Measurements from ENCODE around the gene ARHGAP26.

The ARHGAP26 gene

GRCh38 chr5:143024228-143024920 lies 254.2 kb downstream of the ARHGAP26 start:
- peaks cover 2% of the 10 kb centered on the region for H3K36me3 Mint-ChIP-seq
- ATAC-seq (ENCODE audit: low read depth): no peak
- H3K27ac Mint-ChIP-seq: peak overlapping the region; percentile 2
- no peak for DNase-seq (ENCODE audit: low spot score in 2 of 2)
- no peak overlapping the region for H3K4me3 Mint-ChIP-seq
- no peaks in the 10 kb centered on the region for H3K27me3 Mint-ChIP-seq
- no peaks in the 10 kb centered on the region for H3K9me3 Mint-ChIP-seq
- H3K4me1 Mint-ChIP-seq: peaks cover 6% of the 10 kb centered on the region

GRCh38 chr5:143025376-143025775 lies 255.2 kb downstream of the ARHGAP26 start:
- Mint-ChIP-seq H3K9me3 (no peaks in the 10 kb centered on the region), H3K36me3 (no peaks in the 10 kb centered on the region), H3K4me1 (peaks cover 7% of the 10 kb centered on the region), H3K27ac (no peak overlapping the region), H3K4me3 (no peak overlapping the region), H3K27me3 (no peaks in the 10 kb centered on the region)
- DNase-seq (ENCODE audit: low spot score in 2 of 2) (no peak), ATAC-seq (ENCODE audit: low read depth) (no peak)

GRCh38 chr5:143025971-143026370 lies 255.8 kb downstream of the ARHGAP26 start:
- Mint-ChIP-seq H3K27ac (peak overlapping the region; percentile 9), H3K27me3 (no peaks in the 10 kb centered on the region), H3K36me3 (no peaks in the 10 kb centered on the region), H3K9me3 (no peaks in the 10 kb centered on the region), H3K4me3 (no peak overlapping the region), H3K4me1 (peaks cover 13% of the 10 kb centered on the region)
- ATAC-seq (ENCODE audit: low read depth): no peak
- DNase-seq (ENCODE audit: low spot score in 2 of 2): no peak

- no peaks in the 10 kb centered on the region for H3K27me3 Mint-ChIP-seq
- no peaks in the 10 kb centered on the region for H3K9me3 Mint-ChIP-seq
- no peaks in the 10 kb centered on the region for H3K36me3 Mint-ChIP-seq
- no peak overlapping the region for H3K4me3 Mint-ChIP-seq
- H3K27ac Mint-ChIP-seq: peak overlapping the region; percentile 9
- peaks cover 17% of the 10 kb centered on the region for H3K4me1 Mint-ChIP-seq
- ATAC-seq (ENCODE audit: low read depth) (no peak), DNase-seq (ENCODE audit: low spot score in 2 of 2) (no peak)
These were observed 256.2 kb downstream of the ARHGAP26 start for GRCh38 chr5:143026380-143026779.

DNA sequence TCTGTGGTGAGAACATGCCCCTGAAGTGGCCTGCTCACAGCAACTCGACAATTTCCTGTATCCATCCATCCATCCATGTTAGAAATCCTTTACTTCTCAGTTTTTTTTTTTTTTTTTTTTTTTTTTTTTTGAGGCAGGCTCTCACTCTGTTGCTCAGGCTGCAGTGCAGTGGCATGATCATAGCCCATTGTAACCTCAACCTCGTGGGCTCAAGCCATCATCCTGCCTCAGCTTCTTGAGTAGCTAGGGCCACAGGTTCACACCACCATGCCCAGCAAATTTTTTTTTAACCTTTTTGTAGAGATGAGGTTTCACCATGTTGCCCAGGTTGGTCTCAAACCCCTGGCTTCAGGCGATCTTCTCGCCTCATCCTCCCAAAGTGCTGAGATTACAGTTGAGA lies 259.1 kb downstream of the ARHGAP26 start:
- ATAC-seq (ENCODE audit: low read depth) (no peak), DNase-seq (ENCODE audit: low spot score in 2 of 2) (no peak)
- Mint-ChIP-seq H3K4me1 (peaks cover 14% of the 10 kb centered on the region), H3K27me3 (no peaks in the 10 kb centered on the region), H3K9me3 (no peaks in the 10 kb centered on the region), H3K36me3 (peaks cover 2% of the 10 kb centered on the region), H3K4me3 (no peak overlapping the region), H3K27ac (no peak overlapping the region)

DNA sequence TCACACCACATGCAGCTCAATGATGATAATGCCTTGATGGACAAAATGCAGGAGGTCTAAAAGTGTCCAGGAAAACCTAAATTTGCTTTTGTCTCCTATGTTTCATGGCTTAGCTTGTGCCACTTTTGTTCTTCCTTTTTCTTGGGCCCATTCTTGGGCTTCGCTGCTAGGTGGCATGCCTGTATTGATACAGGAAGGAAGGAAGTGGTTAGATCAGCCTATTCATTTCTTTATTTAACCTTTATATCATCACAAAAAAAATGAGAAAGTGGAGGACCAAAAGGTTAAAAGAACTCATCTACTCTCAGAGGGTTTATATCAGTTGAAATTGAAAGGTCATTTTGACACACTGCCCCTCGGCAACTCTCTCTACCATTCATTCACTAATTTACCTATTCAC lies 260.2 kb downstream of the ARHGAP26 start:
- no peaks in the 10 kb centered on the region for H3K9me3 Mint-ChIP-seq
- peaks cover 2% of the 10 kb centered on the region for H3K36me3 Mint-ChIP-seq

GRCh38 chr5:143031781-143032580 lies 261.8 kb downstream of the ARHGAP26 start:
- DNase-seq (ENCODE audit: low spot score in 2 of 2): no peak
- no peak overlapping the region for H3K27ac Mint-ChIP-seq
- H3K4me1 Mint-ChIP-seq: peaks cover 18% of the 10 kb centered on the region
- H3K9me3 Mint-ChIP-seq: no peaks in the 10 kb centered on the region
- H3K36me3 Mint-ChIP-seq: peaks cover 4% of the 10 kb centered on the region
- H3K27me3 Mint-ChIP-seq: no peaks in the 10 kb centered on the region
- no peak overlapping the region for H3K4me3 Mint-ChIP-seq
- no peak for ATAC-seq (ENCODE audit: low read depth)

More for the DNA sequence above, 260.2 kb downstream of the ARHGAP26 start:
- no peak for DNase-seq (ENCODE audit: low spot score in 2 of 2)
- Mint-ChIP-seq H3K27me3 (no peaks in the 10 kb centered on the region), H3K4me1 (peaks cover 14% of the 10 kb centered on the region), H3K27ac (peak overlapping the region; percentile 25), H3K4me3 (no peak overlapping the region)
- peak; percentile 68 for ATAC-seq (ENCODE audit: low read depth)

DNA sequence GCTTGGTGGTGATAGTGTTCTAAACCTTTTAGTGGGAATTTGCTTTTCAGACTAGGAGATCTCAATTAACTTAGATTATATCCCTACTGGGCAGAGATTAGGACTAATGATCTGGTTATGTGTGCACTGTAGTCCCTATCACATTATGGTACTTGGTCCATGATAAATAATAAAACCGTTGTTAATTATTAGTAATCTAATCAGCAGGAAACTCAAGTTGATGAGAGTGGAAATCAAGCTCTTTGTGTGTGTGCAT lies 262.3 kb downstream of the ARHGAP26 start:
- ATAC-seq (ENCODE audit: low read depth) (no peak), DNase-seq (ENCODE audit: low spot score in 2 of 2) (no peak)
- Mint-ChIP-seq H3K36me3 (peaks cover 4% of the 10 kb centered on the region), H3K9me3 (no peaks in the 10 kb centered on the region), H3K27me3 (no peaks in the 10 kb centered on the region), H3K4me3 (no peak overlapping the region), H3K4me1 (peaks cover 18% of the 10 kb centered on the region), H3K27ac (no peak overlapping the region)

DNA sequence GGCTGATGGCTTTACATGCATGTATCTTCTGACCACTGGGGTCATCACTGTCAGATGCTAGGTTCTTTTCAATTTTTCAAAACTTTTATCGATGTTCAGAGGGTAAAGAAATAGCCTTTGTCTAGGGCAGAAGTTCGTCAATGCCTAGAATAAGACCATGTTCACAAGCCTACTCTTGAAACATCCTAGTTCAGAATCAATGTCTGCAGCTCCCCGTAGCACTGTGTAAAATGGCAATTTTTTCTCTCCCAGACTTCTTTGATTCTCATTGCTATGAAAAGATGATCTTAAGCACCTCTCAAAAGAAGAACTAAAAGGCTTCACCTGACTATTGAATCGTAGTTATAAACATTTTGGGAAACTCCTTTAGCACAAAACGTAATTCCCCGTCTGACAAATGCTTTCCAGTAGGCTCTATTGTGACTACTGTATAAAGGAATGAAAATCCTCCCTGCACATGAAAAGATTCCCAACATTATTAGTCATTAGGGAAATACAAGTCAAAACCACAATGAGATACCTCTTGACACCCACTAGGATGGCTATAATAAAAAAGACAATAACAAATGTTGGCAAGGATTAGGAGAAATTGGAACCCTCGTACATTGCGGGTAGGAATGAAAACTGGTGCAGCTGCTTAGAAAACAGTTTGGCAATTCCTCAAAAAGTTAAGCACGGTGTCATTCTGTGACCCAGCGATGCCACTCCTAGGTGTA lies 263.5 kb downstream of the ARHGAP26 start:
- peaks cover 18% of the 10 kb centered on the region for H3K4me1 Mint-ChIP-seq
- DNase-seq (ENCODE audit: low spot score in 2 of 2): no peak
- H3K9me3 Mint-ChIP-seq: no peaks in the 10 kb centered on the region
- no peak overlapping the region for H3K4me3 Mint-ChIP-seq
- ATAC-seq (ENCODE audit: low read depth): no peak
- H3K27ac Mint-ChIP-seq: no peak overlapping the region
- H3K36me3 Mint-ChIP-seq: peaks cover 4% of the 10 kb centered on the region
- no peaks in the 10 kb centered on the region for H3K27me3 Mint-ChIP-seq

DNA sequence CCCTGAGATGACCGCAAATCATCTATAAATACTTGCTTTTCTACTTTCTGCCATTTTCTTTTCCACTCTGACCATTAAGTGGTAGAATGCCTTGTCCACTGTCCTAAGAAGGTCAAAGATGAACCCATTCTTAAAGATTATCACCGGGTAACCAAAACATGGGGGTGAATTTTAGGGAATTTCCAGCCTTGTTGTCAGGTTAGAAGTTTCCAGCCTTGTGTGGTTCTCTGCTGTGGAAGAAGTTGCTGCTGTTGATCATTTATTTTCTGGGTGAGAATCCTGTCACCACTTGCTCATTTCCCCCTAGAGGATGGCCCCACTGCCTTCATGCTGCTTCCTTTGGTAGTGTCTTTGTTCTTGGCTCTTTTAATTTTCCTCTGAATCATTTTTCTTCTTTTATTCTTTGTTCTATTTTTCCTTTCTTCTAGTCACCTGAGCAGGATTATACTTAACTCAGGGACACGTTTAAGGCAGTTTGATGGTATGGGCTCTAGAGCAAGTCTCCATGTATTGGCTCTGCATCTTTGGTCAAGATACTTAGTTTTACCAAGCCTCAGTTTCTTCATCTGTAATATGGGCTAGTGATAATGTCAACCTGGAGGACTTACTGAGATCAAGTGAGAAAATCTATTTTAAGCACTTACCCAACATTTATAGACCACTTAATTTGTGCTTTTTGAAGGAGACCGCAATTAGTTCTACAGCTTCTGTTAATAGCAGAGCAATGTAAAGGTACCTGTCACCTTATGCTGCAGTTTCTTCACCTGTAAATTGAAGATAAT lies 266.2 kb downstream of the ARHGAP26 start:
- DNase-seq (ENCODE audit: low spot score in 2 of 2) (no peak), ATAC-seq (ENCODE audit: low read depth) (no peak)
- Mint-ChIP-seq H3K4me1 (peaks cover 3% of the 10 kb centered on the region), H3K9me3 (no peaks in the 10 kb centered on the region), H3K27me3 (no peaks in the 10 kb centered on the region), H3K36me3 (peaks cover 7% of the 10 kb centered on the region), H3K27ac (no peak overlapping the region), H3K4me3 (no peak overlapping the region)

GRCh38 chr5:143037071-143037470 lies 266.9 kb downstream of the ARHGAP26 start:
- ATAC-seq (ENCODE audit: low read depth): no peak
- no peak for DNase-seq (ENCODE audit: low spot score in 2 of 2)
- no peaks in the 10 kb centered on the region for H3K9me3 Mint-ChIP-seq
- peaks cover 3% of the 10 kb centered on the region for H3K4me1 Mint-ChIP-seq
- H3K27me3 Mint-ChIP-seq: no peaks in the 10 kb centered on the region
- no peak overlapping the region for H3K27ac Mint-ChIP-seq
- H3K36me3 Mint-ChIP-seq: peaks cover 8% of the 10 kb centered on the region
- H3K4me3 Mint-ChIP-seq: no peak overlapping the region

DNA sequence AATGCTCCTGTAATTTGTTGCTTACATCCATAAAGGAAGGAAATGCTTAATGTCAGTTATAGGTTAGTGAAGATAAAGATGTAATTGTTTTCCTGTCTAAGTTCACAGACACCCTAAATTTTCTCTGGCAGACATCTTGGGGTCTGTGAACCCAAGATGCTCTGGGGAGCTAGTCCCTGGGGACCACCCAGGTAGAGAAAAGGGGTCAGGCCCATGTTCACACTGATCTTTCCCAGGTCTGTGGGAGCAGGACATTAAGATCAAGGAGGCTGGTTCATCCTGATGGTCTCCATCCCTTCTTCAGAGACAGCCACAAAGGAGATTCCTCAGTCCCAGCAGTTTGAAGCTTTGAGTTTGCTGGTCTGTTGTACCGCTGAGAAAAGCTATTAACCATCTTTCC lies 267.5 kb downstream of the ARHGAP26 start:
- H3K36me3 Mint-ChIP-seq: peaks cover 8% of the 10 kb centered on the region
- no peaks in the 10 kb centered on the region for H3K27me3 Mint-ChIP-seq
- no peaks in the 10 kb centered on the region for H3K9me3 Mint-ChIP-seq
- peaks cover 3% of the 10 kb centered on the region for H3K4me1 Mint-ChIP-seq
- H3K4me3 Mint-ChIP-seq: no peak overlapping the region
- H3K27ac Mint-ChIP-seq: no peak overlapping the region
- no peak for ATAC-seq (ENCODE audit: low read depth)
- no peak for DNase-seq (ENCODE audit: low spot score in 2 of 2)

DNA sequence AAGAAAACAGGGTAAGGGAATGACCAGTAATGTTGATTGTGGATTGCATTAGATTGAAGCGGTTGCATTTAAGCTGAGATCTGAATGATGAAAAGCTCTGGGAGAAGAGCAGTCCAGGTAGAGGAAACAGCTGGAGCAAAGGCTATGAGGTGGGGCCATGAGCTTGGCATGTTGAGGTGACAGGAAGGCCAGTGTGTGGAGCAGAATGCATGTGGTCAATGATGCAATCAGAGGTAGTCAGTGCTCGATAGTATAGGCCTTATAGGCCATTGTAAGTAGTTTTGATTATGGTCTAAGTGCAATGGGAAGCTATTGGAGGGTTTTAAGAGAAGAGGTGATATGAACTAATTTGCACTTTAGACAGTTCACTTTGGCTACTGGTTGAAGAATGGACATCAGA lies 270.4 kb downstream of the ARHGAP26 start:
- no peak for ATAC-seq (ENCODE audit: low read depth)
- no peak for DNase-seq (ENCODE audit: low spot score in 2 of 2)
- H3K9me3 Mint-ChIP-seq: no peaks in the 10 kb centered on the region
- peaks cover 15% of the 10 kb centered on the region for H3K36me3 Mint-ChIP-seq
- H3K4me1 Mint-ChIP-seq: peaks cover 3% of the 10 kb centered on the region
- no peaks in the 10 kb centered on the region for H3K27me3 Mint-ChIP-seq
- no peak overlapping the region for H3K4me3 Mint-ChIP-seq
- no peak overlapping the region for H3K27ac Mint-ChIP-seq

DNA sequence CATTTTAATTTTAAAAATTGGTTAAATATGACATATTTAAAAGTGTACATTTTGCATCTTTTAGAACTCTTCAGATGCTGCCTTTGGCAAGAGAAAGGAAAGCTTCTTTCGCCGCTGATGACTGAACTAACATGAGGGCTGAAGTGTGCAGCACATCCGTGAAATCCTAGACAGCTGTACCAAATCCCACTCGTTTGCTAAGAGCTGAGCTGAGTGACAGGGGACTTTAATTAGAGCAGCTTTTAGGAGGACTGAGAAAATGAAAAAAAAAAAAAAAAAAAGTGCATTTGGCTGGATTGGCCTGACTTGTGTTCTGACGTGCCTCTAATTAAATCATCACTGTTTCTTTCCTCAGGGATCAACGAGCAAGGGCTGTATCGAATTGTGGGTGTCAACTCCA lies 271.3 kb downstream of the ARHGAP26 start:
- no peak for ATAC-seq (ENCODE audit: low read depth)
- Mint-ChIP-seq H3K4me3 (no peak overlapping the region), H3K9me3 (no peaks in the 10 kb centered on the region), H3K27me3 (no peaks in the 10 kb centered on the region), H3K36me3 (peaks cover 12% of the 10 kb centered on the region), H3K4me1 (no peaks in the 10 kb centered on the region), H3K27ac (no peak overlapping the region)
- no peak for DNase-seq (ENCODE audit: low spot score in 2 of 2)
